Loucy (cell line): ENCODE measurements around the gene ATF2.

Source experiments
- H2AFZ ChIP-seq: fragments of 200-600 bp; sonication (generic); 2 replicates; pipeline ENCODE4 v1.6.0; 2016; ENCODE audit warnings: antibody characterized with exemption, mild to moderate bottlenecking, low read length, moderate library complexity
- H3F3A ChIP-seq: fragments of 200-600 bp; 2 replicates; pipeline ENCODE4 v1.6.0; 2016; ENCODE audit warnings: antibody characterized with exemption, low read depth, mild to moderate bottlenecking
- H3K27me3 ChIP-seq: fragments of 200-600 bp; sonication (generic); 2 replicates; pipeline ENCODE4 v1.6.1; 2014; ENCODE audit warnings: low read length, mild to moderate bottlenecking; ENCODE audit not compliant: insufficient read depth, poor library complexity, severe bottlenecking
- H3K36me3 ChIP-seq: fragments of 200-600 bp; sonication (generic); 2 replicates; pipeline ENCODE4 v1.6.1; 2016; ENCODE audit warnings: low read length; ENCODE audit not compliant: insufficient read depth
- H3K4me1 ChIP-seq: fragments of 200-600 bp; sonication (generic); 2 replicates; pipeline ENCODE4 v1.5.1; 2014; ENCODE audit warnings: low read length, mild to moderate bottlenecking; ENCODE audit not compliant: insufficient read depth, poor library complexity, severe bottlenecking
- H3K4me2 ChIP-seq: fragments of 200-600 bp; sonication (generic); 2 replicates; pipeline ENCODE4 v1.6.0; 2014; ENCODE audit warnings: antibody characterized with exemption, low read length, low read depth, mild to moderate bottlenecking; ENCODE audit not compliant: poor library complexity, severe bottlenecking
- H3K4me3 ChIP-seq: fragments of 200-600 bp; sonication (generic); 2 replicates; pipeline ENCODE4 v1.5.1; 2014; ENCODE audit warnings: low read length, mild to moderate bottlenecking, mixed read lengths; ENCODE audit not compliant: poor library complexity, severe bottlenecking
- H3K79me2 ChIP-seq: fragments of 200-600 bp; sonication (generic); 2 replicates; pipeline ENCODE4 v1.6.1; 2014; ENCODE audit warnings: low read length; ENCODE audit not compliant: insufficient read depth
- H3K9ac ChIP-seq: fragments of 200-600 bp; sonication (generic); 2 replicates; pipeline ENCODE4 v1.6.0; 2014; ENCODE audit warnings: mild to moderate bottlenecking, low read depth, low read length, moderate library complexity; ENCODE audit not compliant: poor library complexity, severe bottlenecking
- H3K9me2 ChIP-seq: fragments of 200-600 bp; sonication (generic); replicated peaks from 2 replicates; pipeline ENCODE4 v1.6.1; 2016; ENCODE audit warnings: low read depth, low read length, mixed read lengths
- H3K9me3 ChIP-seq: fragments of 200-600 bp; sonication (generic); 2 replicates; pipeline ENCODE4 v1.6.1; 2014; ENCODE audit warnings: mild to moderate bottlenecking, antibody characterized with exemption, low read length, low read depth; ENCODE audit not compliant: insufficient read depth
- H4K20me1 ChIP-seq: fragments of 200-600 bp; sonication (generic); 2 replicates; pipeline ENCODE4 v1.6.0; 2014; ENCODE audit warnings: antibody characterized with exemption, low read length, mild to moderate bottlenecking; ENCODE audit not compliant: insufficient read depth, poor library complexity, severe bottlenecking
- EZH2phosphoT487 ChIP-seq: fragments of 200-600 bp; IDR thresholded peaks from 2 replicates; pipeline ENCODE4 v1.6.1; 2018; ENCODE audit warnings: antibody characterized with exemption, mild to moderate bottlenecking, moderate library complexity, borderline replicate concordance
- TF ChIP-seq, protein P1 (sequence below): fragments of 200-600 bp; sonication (generic); conservative IDR thresholded peaks from 2 replicates; pipeline ENCODE4 v1.5.1; 2014; ENCODE audit warnings: mild to moderate bottlenecking, antibody characterized with exemption, low read length

ATF2 gene

DNA sequence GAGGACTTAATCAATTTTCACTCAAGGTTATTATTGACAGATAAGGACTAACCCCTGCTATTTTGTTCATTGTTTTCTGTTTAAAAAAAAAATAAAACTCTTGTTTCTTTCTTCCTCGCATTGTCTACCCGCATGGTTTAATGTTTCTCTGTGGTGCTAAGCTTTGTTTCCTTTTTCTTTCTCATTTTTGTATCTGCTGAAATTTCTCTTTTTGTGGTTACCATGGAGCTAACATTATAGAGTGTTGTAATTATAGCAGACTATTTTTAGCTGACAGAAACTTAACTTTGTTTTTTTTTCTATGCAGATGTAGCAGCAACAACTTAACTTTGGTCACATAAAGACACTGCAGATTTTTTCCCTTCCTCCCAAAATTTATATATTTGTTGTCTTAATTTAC, 119.7 kb downstream of the ATF2 start:
- no peaks in the 10 kb centered on the region for H3K79me2 ChIP-seq
- no peaks in the 10 kb centered on the region for H3K9me3 ChIP-seq
- no peak for TF ChIP-seq EZH2phosphoT487
- TF ChIP-seq, protein P1, sequence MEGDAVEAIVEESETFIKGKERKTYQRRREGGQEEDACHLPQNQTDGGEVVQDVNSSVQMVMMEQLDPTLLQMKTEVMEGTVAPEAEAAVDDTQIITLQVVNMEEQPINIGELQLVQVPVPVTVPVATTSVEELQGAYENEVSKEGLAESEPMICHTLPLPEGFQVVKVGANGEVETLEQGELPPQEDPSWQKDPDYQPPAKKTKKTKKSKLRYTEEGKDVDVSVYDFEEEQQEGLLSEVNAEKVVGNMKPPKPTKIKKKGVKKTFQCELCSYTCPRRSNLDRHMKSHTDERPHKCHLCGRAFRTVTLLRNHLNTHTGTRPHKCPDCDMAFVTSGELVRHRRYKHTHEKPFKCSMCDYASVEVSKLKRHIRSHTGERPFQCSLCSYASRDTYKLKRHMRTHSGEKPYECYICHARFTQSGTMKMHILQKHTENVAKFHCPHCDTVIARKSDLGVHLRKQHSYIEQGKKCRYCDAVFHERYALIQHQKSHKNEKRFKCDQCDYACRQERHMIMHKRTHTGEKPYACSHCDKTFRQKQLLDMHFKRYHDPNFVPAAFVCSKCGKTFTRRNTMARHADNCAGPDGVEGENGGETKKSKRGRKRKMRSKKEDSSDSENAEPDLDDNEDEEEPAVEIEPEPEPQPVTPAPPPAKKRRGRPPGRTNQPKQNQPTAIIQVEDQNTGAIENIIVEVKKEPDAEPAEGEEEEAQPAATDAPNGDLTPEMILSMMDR = no peak
- H3K4me2 ChIP-seq = no peak overlapping the region
- H3K9me2 ChIP-seq = no peaks in the 10 kb centered on the region
- H3F3A ChIP-seq = no peaks in the 10 kb centered on the region
- no peaks in the 10 kb centered on the region for H4K20me1 ChIP-seq
- H3K4me3 ChIP-seq = no peak overlapping the region
- H3K36me3 ChIP-seq = no peaks in the 10 kb centered on the region
- no peaks in the 10 kb centered on the region for H3K27me3 ChIP-seq
- H2AFZ ChIP-seq = no peak overlapping the region
- H3K9ac ChIP-seq = no peak overlapping the region
- H3K4me1 ChIP-seq = no peaks in the 10 kb centered on the region

DNA sequence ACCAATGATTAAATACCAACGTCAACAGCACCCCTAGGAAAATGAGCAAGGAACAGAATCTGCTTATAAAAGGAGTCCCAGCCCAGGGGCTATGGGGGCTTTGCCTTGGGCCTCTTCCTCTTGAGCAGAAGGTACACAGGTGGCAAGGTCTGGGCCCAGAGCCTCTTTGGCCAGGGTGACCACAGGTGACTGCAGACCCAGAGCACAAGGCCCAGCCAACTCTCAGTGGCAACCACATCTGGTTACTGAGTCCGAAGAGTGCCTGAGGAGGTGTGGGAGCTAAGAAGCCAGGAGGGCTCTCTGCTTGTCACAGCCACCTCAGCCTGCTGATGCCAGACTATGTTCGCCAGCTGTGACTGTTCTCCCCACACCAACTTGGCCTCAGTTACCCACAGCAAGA, 128.5 kb downstream of the ATF2 start:
- Histone ChIP-seq H3K4me1 (no peaks in the 10 kb centered on the region), H4K20me1 (no peaks in the 10 kb centered on the region), H2AFZ (no peak overlapping the region), H3K4me2 (no peak overlapping the region), H3K79me2 (no peaks in the 10 kb centered on the region), H3K9ac (no peak overlapping the region), H3K9me2 (no peaks in the 10 kb centered on the region), H3K27me3 (no peaks in the 10 kb centered on the region), H3K9me3 (no peaks in the 10 kb centered on the region), H3K4me3 (no peak overlapping the region), H3F3A (no peaks in the 10 kb centered on the region), H3K36me3 (no peaks in the 10 kb centered on the region)
- no peak for TF ChIP-seq EZH2phosphoT487
- TF ChIP-seq, protein P1 = no peak

DNA sequence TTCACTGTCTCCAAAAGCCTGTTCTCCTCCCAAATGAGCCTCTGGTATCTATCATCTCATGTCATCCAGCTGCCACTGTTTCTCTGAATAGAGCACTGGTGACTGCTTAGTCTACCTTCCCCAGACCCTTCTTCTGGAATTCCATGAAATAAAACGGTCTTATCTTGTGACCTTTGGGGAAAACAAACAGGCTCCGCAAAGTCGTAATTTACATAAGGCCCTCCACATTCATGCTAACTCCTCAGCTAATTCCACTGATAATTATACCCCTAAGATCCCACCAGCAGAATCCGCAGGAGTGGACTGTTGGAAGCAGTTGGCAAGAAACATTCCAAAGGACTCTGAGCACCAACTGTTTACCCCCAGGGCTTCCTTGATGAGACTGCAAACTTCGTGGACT, 129.0 kb downstream of the ATF2 start:
- Histone ChIP-seq H3F3A (no peaks in the 10 kb centered on the region), H3K9me2 (no peaks in the 10 kb centered on the region), H3K4me2 (no peak overlapping the region), H4K20me1 (no peaks in the 10 kb centered on the region), H3K4me3 (no peak overlapping the region), H2AFZ (no peak overlapping the region), H3K9me3 (no peaks in the 10 kb centered on the region), H3K4me1 (no peaks in the 10 kb centered on the region), H3K36me3 (no peaks in the 10 kb centered on the region), H3K79me2 (no peaks in the 10 kb centered on the region), H3K27me3 (no peaks in the 10 kb centered on the region), H3K9ac (no peak overlapping the region)
- TF ChIP-seq EZH2phosphoT487 = no peak
- TF ChIP-seq, protein P1 = no peak
